AG10803 (cell line): ENCODE measurements around the gene MAPK8IP3.
A peak's percentile ranks its signal among the peaks of the same experiment; 100 is the strongest.

Source experiments
- DNase-seq: peaks from one replicate; pipeline ENCODE4 v3.0.0; 2010; ENCODE audit warnings: low read depth
- H3K4me3 ChIP-seq: 2 replicates; pipeline ENCODE4 v1.5.1; 2011; ENCODE audit warnings: mild to moderate bottlenecking, low read length, control low read depth
- CTCF ChIP-seq: conservative IDR thresholded peaks from 2 replicates; pipeline ENCODE4 v1.5.1; 2011; ENCODE audit warnings: mild to moderate bottlenecking, low read length, control low read depth, inconsistent platforms

MAPK8IP3 gene

GRCh38 chr16:1768061-1768766, 62.2 kb downstream of the MAPK8IP3 start:
- H3K4me3 ChIP-seq: no peak overlapping the region
- no peak for TF ChIP-seq CTCF
- no peak for DNase-seq

GRCh38 chr16:1768767-1769401, 62.9 kb downstream of the MAPK8IP3 start:
- no peak for DNase-seq
- no peak for TF ChIP-seq CTCF
- no peak overlapping the region for H3K4me3 ChIP-seq

- TF ChIP-seq CTCF: no peak
- no peak for DNase-seq
- H3K4me3 ChIP-seq: no peak overlapping the region
These were observed 63.7 kb downstream of the MAPK8IP3 start for GRCh38 chr16:1769402-1770300.

GRCh38 chr16:1770328-1771187, 64.6 kb downstream of the MAPK8IP3 start:
- 0 out of 2 replicates have a peak, but pooled peaks have one; percentile 1 for TF ChIP-seq CTCF
- DNase-seq: peak; percentile 51
- peak overlapping the region; percentile 76 for H3K4me3 ChIP-seq

- peak; percentile 54 for DNase-seq
- H3K4me3 ChIP-seq: peak within 1 kb of the TSS; percentile 76
These were observed 65.3 kb downstream of the MAPK8IP3 start, which contains the start of gene NME3 for GRCh38 chr16:1771188-1771863. TSS of gene NME3 (minus strand) at chr16:1771543. CDS start at chr16:1771534, 9 bp downstream.

More at GRCh38 chr16:1771188-1771863, 65.3 kb downstream of the MAPK8IP3 start, which contains the start of gene NME3:
- no peak for TF ChIP-seq CTCF
